Measurements from ENCODE around the gene ARSJ. TPM values are rescaled to one million over a fixed set of nuclear protein-coding genes. Genes with fewer than 3 reads are reported as not detected.

The ARSJ gene
- total and polyA plus RNA-seq, 2 of the 8 experiments (the other 6 are each of a cell fraction or from before 2014, with no cell fraction given) = 1.4 to 6.3 TPM

- Histone ChIP-seq H3K79me1 (ENCODE audit: low read depth, low read length) (no peaks in the 10 kb centered on the region), H4K20me1 (replicated peaks in 1 of 2; ENCODE audit: control insufficient read depth in 1 of 2, insufficient read depth in 2 of 2, low read length in 2 of 2) (no peaks in the 10 kb centered on the region), H3K23ac (ENCODE audit: insufficient read length) (no peak overlapping the region), H2BK15ac (ENCODE audit: low read length) (no peak overlapping the region), H2BK20ac (ENCODE audit: low read length) (no peak overlapping the region), H3K4ac (replicated peaks; ENCODE audit: insufficient read length, low read depth, low read length) (no peak overlapping the region), H3K9me3 (ENCODE audit: insufficient read depth in 2 of 2, low read depth in 1 of 2, low read length in 1 of 2) (no peaks in the 10 kb centered on the region), H3K27me3 (replicated peaks in 1 of 4; ENCODE audit: control insufficient read depth in 3 of 4, extremely low read depth in 1 of 4, insufficient read depth in 3 of 4, low read length in 3 of 4) (no peaks in the 10 kb centered on the region), H4K91ac (replicated peaks; ENCODE audit: insufficient read length, low read length) (no peak overlapping the region), H3K79me2 (ENCODE audit: control insufficient read depth in 1 of 2, insufficient read depth in 2 of 2, low read length in 2 of 2) (no peaks in the 10 kb centered on the region), H4K8ac (ENCODE audit: extremely low read depth, insufficient read depth, low read length) (no peak overlapping the region), H4K5ac (ENCODE audit: insufficient read length, low read depth, low read length) (no peak overlapping the region), H2AFZ (ENCODE audit: low read length) (no peak overlapping the region), H3K9ac (replicated peaks in 1 of 4; ENCODE audit: extremely low read depth in 1 of 4, low read depth in 3 of 4, low read length in 3 of 4) (no peak overlapping the region), H3K18ac (ENCODE audit: extremely low read depth, low read length) (no peak overlapping the region), H2BK5ac (ENCODE audit: low read depth, low read length) (no peak overlapping the region), H2BK12ac (ENCODE audit: low read depth, low read length) (no peak overlapping the region), H2BK120ac (replicated peaks; ENCODE audit: low read depth, low read length) (no peak overlapping the region), H3K4me3 (ENCODE audit: extremely low read depth in 1 of 4, insufficient read depth in 2 of 4, low read depth in 3 of 4, low read length in 4 of 4) (no peak overlapping the region), H3K23me2 (ENCODE audit: low read depth, low read length) (no peaks in the 10 kb centered on the region), H3K4me1 (replicated peaks in 1 of 4; ENCODE audit: control insufficient read depth in 3 of 4, insufficient read depth in 4 of 4, low read length in 3 of 4) (peaks cover 2 to 5% (median 2%) of the 10 kb centered on the region in 4 experiments; a peak in 4 of 7 replicates), H3K36me3 (ENCODE audit: control insufficient read depth in 2 of 4, insufficient read depth in 4 of 4, low read length in 3 of 4) (no peaks in the 10 kb centered on the region), H3K27ac (ENCODE audit: low read depth, low read length) (no peak overlapping the region), H3K14ac (ENCODE audit: insufficient read length) (no peak overlapping the region), H3K4me2 (ENCODE audit: insufficient read depth in 1 of 2, low read depth in 2 of 2, low read length in 2 of 2) (no peak overlapping the region), H3K56ac (replicated peaks; ENCODE audit: insufficient read length, low read depth, low read length) (no peak overlapping the region), H2AK5ac (ENCODE audit: low read depth, low read length) (no peak overlapping the region)
- CTCF ChIA-PET (ENCODE audit: partially characterized antibody) = interaction anchor here (0.9 to 1.8 kb wide), 6 partner anchors 9 to 504 kb away, joined by 3 to 7 read pairs (median 3); no protein-coding TSS in a partner anchor
- peak; percentile 56 to 59 for DNase-seq (ENCODE audit: low read depth in 1 of 2, low spot score in 2 of 2)
- WGBS, 2 experiments (ENCODE audit: extremely low coverage in 1 of 2, insufficient coverage in 1 of 2, insufficient read length in 1 of 2, insufficient replicate concordance in 2 of 2, low coverage in 1 of 2, low lambda C conversion rate in 2 of 2, missing lambda C conversion rate in 1 of 2) = 6% methylated on average over 3 of the region's 3 CpGs; no CpG with 5 or more reads in 1 of the 2 experiments
- POLR2A ChIA-PET (ENCODE audit: partially characterized antibody) = no interaction called here
- FAIRE-seq = peak; percentile 98
- TF ChIP-seq YY1 (IDR thresholded peaks at IDR 0.05; ENCODE audit: low read depth, low read length) = no peak
- 0 out of 2 replicates have a peak, but pooled peaks have one; percentile 29 for TF ChIP-seq CREB1 (IDR thresholded peaks at IDR 0.05)
- TF ChIP-seq FOSL1 (IDR thresholded peaks at IDR 0.05; ENCODE audit: insufficient read depth, low read depth, low read length) = no peak
- TF ChIP-seq USF2 (IDR thresholded peaks at IDR 0.05; ENCODE audit: low read length) = no peak
- TF ChIP-seq CTCF (IDR thresholded peaks at IDR 0.05; ENCODE audit: control extremely low read depth in 1 of 3, insufficient read depth in 1 of 3, low read depth in 1 of 3, low read length in 3 of 3) = peak; percentile 58 to 80 (median 68)
- peak; percentile 68; the same call in 1 of the 2 replicates for TF ChIP-seq MAX (IDR thresholded peaks at IDR 0.05)
- no peak for TF ChIP-seq ATF2 (IDR thresholded peaks at IDR 0.05; ENCODE audit: low read length)
- TF ChIP-seq POLR2A (IDR thresholded peaks at IDR 0.05; ENCODE audit: control extremely low read depth in 1 of 2, low read depth in 2 of 2, low read length in 2 of 2) = no peak
Measured at GRCh38 chr4:113878668-113879067, 100.8 kb downstream of the ARSJ start.

Data from H1 (cell line).